ENCODE measurements around the gene ARHGAP32. TPM values are rescaled to one million over a fixed set of nuclear protein-coding genes. Genes with fewer than 3 reads are reported as not detected.

ARHGAP32 gene
- total RNA-seq, 1 experiment from 2014 or later, result 62.6 TPM

- Mint-ChIP-seq H3K4me1 (ENCODE audit: insufficient read depth, unreplicated experiment) (no peaks in the 10 kb centered on the region), H3K9me3 (ENCODE audit: unreplicated experiment) (no peaks in the 10 kb centered on the region), H3K36me3 (ENCODE audit: insufficient read depth, unreplicated experiment) (peaks cover 15% of the 10 kb centered on the region), H3K27me3 (ENCODE audit: insufficient read depth, unreplicated experiment) (no peaks in the 10 kb centered on the region), H3K27ac (ENCODE audit: low read depth, unreplicated experiment) (no peak overlapping the region), H3K4me3 (ENCODE audit: unreplicated experiment) (no peak overlapping the region)
- TF ChIP-seq CTCF (IDR thresholded peaks at IDR 0.05; ENCODE audit: unreplicated experiment), result no peak
- ChIA-PET CTCF (interaction anchor here (0.5 to 0.6 kb wide), 2 partner anchors 64 to 88 kb away, joined by 3 read pairs; no protein-coding TSS in a partner anchor), POLR2A (interaction anchor here (0.7 to 0.8 kb wide), 2 partner anchors 9 to 97 kb away, joined by 3 read pairs; no protein-coding TSS in a partner anchor)
- BruUV-seq (replicated peaks), result no TSS peak
- intact Hi-C loops (cut with micrococcal nuclease), result no loop called here
- no peak for DNase-seq (ENCODE audit: unreplicated experiment)
These were observed 44.7 kb upstream of the ARHGAP32 start for GRCh38 chr11:129236850-129237249.

- ChIA-PET POLR2A (no interaction called here), CTCF (interaction anchor here (0.7 to 0.9 kb wide), 2 partner anchors 95 to 515 kb away, joined by 3 read pairs; no protein-coding TSS in a partner anchor)
- H3K27ac Mint-ChIP-seq (ENCODE audit: low read depth, unreplicated experiment), result no peak overlapping the region
- no peak for DNase-seq (ENCODE audit: unreplicated experiment)
- H3K4me1 Mint-ChIP-seq (ENCODE audit: insufficient read depth, unreplicated experiment), result no peaks in the 10 kb centered on the region
- H3K9me3 Mint-ChIP-seq (ENCODE audit: unreplicated experiment), result no peaks in the 10 kb centered on the region
- BruUV-seq (replicated peaks), result no TSS peak
- H3K36me3 Mint-ChIP-seq (ENCODE audit: insufficient read depth, unreplicated experiment), result peaks cover 14% of the 10 kb centered on the region
- H3K27me3 Mint-ChIP-seq (ENCODE audit: insufficient read depth, unreplicated experiment), result no peaks in the 10 kb centered on the region
- no peak overlapping the region for H3K4me3 Mint-ChIP-seq (ENCODE audit: unreplicated experiment)
- intact Hi-C loops (cut with micrococcal nuclease), result no loop called here
- no peak for TF ChIP-seq CTCF (IDR thresholded peaks at IDR 0.05; ENCODE audit: unreplicated experiment)
These were observed 42.9 kb upstream of the ARHGAP32 start for GRCh38 chr11:129234978-129235377.

DNA sequence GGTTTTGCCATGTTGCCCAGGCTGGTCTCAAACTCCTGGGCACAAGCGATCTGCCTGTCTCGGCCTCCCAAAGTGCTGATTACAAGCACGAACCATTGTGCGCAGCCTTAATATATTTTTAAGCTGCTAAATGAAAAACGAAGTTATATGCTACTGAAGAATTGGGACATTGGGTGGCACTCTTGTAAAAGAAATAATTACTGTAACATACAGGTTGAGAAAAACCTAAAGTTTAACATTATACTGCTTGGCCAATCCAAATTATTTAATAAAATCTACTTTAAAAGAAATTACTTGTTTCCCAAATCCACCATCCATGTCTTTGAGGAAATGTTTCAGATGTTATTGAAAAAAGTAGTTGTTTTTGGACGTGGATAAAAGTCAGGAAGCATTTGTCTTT lies 37.9 kb upstream of the ARHGAP32 start:
- Mint-ChIP-seq H3K4me1 (ENCODE audit: insufficient read depth, unreplicated experiment) (peaks cover 5% of the 10 kb centered on the region), H3K27ac (ENCODE audit: low read depth, unreplicated experiment) (no peak overlapping the region), H3K27me3 (ENCODE audit: insufficient read depth, unreplicated experiment) (no peaks in the 10 kb centered on the region), H3K9me3 (ENCODE audit: unreplicated experiment) (peaks cover 22% of the 10 kb centered on the region), H3K4me3 (ENCODE audit: unreplicated experiment) (no peak overlapping the region), H3K36me3 (ENCODE audit: insufficient read depth, unreplicated experiment) (peaks cover 6% of the 10 kb centered on the region)
- peak; percentile 20 for TF ChIP-seq CTCF (IDR thresholded peaks at IDR 0.05; ENCODE audit: unreplicated experiment)
- ChIA-PET CTCF (interaction anchor here (0.5 to 3.1 kb wide), 6 partner anchors 11 to 145 kb away, joined by 3 to 26 read pairs (median 4); no protein-coding TSS in a partner anchor), POLR2A (interaction anchor here (0.6 to 1.2 kb wide), 3 partner anchors 102 to 846 kb away, joined by 3 to 4 read pairs (median 4); no protein-coding TSS in a partner anchor)
- BruUV-seq (replicated peaks), result no TSS peak
- intact Hi-C loops (cut with micrococcal nuclease), result loop anchor here (1.0 kb wide), 2 partner anchors 102 to 134 kb away; no protein-coding TSS in a partner anchor
- no peak for DNase-seq (ENCODE audit: unreplicated experiment)

- TF ChIP-seq CTCF (IDR thresholded peaks at IDR 0.05; ENCODE audit: unreplicated experiment), result no peak
- Mint-ChIP-seq H3K27ac (ENCODE audit: low read depth, unreplicated experiment) (no peak overlapping the region), H3K36me3 (ENCODE audit: insufficient read depth, unreplicated experiment) (peaks cover 6% of the 10 kb centered on the region), H3K4me3 (ENCODE audit: unreplicated experiment) (no peak overlapping the region), H3K4me1 (ENCODE audit: insufficient read depth, unreplicated experiment) (peaks cover 22% of the 10 kb centered on the region), H3K27me3 (ENCODE audit: insufficient read depth, unreplicated experiment) (no peaks in the 10 kb centered on the region), H3K9me3 (ENCODE audit: unreplicated experiment) (peaks cover 22% of the 10 kb centered on the region)
- ChIA-PET CTCF (no interaction called here), POLR2A (interaction anchor here (0.7 to 3.9 kb wide), 4 partner anchors 9 to 1898 kb away, joined by 4 to 40 read pairs (median 4); partner anchors contain the start of gene ARHGAP32)
- BruUV-seq (replicated peaks), result no TSS peak
- intact Hi-C loops (cut with micrococcal nuclease), result no loop called here
- DNase-seq (ENCODE audit: unreplicated experiment), result no peak
These were observed 34.2 kb upstream of the ARHGAP32 start for GRCh38 chr11:129226207-129226798.
